IMR-90 (cell line): ENCODE measurements around the gene TRPV4.

Experiments
- BHLHE40 ChIP-seq: fragments of 150-350 bp; IDR thresholded peaks from 2 replicates; pipeline ENCODE4 v1.6.1; 2016; ENCODE audit warnings: mild to moderate bottlenecking, low read depth, low read length
- CHD1 ChIP-seq: IDR thresholded peaks from 2 replicates; pipeline ENCODE4 v1.6.1; 2012; ENCODE audit warnings: low read depth, low read length, improper control_type of control experiment
- CTCF ChIP-seq: conservative IDR thresholded peaks from 2 replicates; pipeline ENCODE4 v1.5.1; 2012; ENCODE audit warnings: mild to moderate bottlenecking, low read depth, low read length, improper control_type of control experiment
- MAFK ChIP-seq: IDR thresholded peaks from 2 replicates; pipeline ENCODE4 v1.6.1; 2012; ENCODE audit warnings: low read depth, low read length, improper control_type of control experiment
- MAZ ChIP-seq: IDR thresholded peaks from 2 replicates; pipeline ENCODE4 v1.6.1; 2012; ENCODE audit warnings: low read depth, mild to moderate bottlenecking, low read length, improper control_type of control experiment, moderate library complexity, borderline replicate concordance
- MXI1 ChIP-seq: IDR thresholded peaks from 2 replicates; pipeline ENCODE4 v1.6.1; 2012; ENCODE audit warnings: low read depth, mild to moderate bottlenecking, low read length, moderate library complexity, borderline replicate concordance
- POLR2A ChIP-seq: IDR thresholded peaks from 2 replicates; pipeline ENCODE4 v1.6.1; 2012; ENCODE audit warnings: mild to moderate bottlenecking, low read depth, low read length
- RAD21 ChIP-seq: IDR thresholded peaks from 2 replicates; pipeline ENCODE4 v1.6.1; 2012; ENCODE audit warnings: low read length, improper control_type of control experiment
- RCOR1 ChIP-seq: IDR thresholded peaks from 2 replicates; pipeline ENCODE4 v1.6.1; 2012; ENCODE audit warnings: mild to moderate bottlenecking, low read length, improper control_type of control experiment; ENCODE audit not compliant: insufficient replicate concordance
- RFX5 ChIP-seq: IDR thresholded peaks from 2 replicates; pipeline ENCODE4 v1.8.0; 2012; ENCODE audit warnings: low read depth, mild to moderate bottlenecking, low read length, moderate library complexity
- SMC3 ChIP-seq: fragments of 150-350 bp; IDR thresholded peaks from 2 replicates; pipeline ENCODE4 v1.6.1; 2016; ENCODE audit warnings: low read depth, mild to moderate bottlenecking, antibody characterized with exemption, low read length, moderate library complexity
- USF2 ChIP-seq: fragments of 150-350 bp; IDR thresholded peaks from 2 replicates; pipeline ENCODE4 v1.6.1; 2017; ENCODE audit warnings: mild to moderate bottlenecking, antibody characterized with exemption, low read length, low read depth

- TF ChIP-seq CTCF (no peak), BHLHE40 (no peak), RFX5 (no peak), USF2 (no peak), RAD21 (no peak), POLR2A (no peak), MAFK (no peak), CHD1 (no peak), MXI1 (no peak), SMC3 (no peak), RCOR1 (no peak), MAZ (no peak)
Measured at GRCh38 chr12:109863847-109864712, 30.9 kb upstream of the TRPV4 start.
